IMR-90 (cell line): ENCODE results near the gene LSM7. TPM values are rescaled to one million over a fixed set of nuclear protein-coding genes. Genes with fewer than 3 reads are reported as not detected.

ENCODE experiments used
- ATAC-seq: fragments of 200-7000 bp; cut with Tn5 transposase; 2 replicates; pipeline ENCODE4 v1.9.1; 2020; ENCODE audit warnings: low read depth, mild to moderate bottlenecking, moderate library complexity
- BruUV-seq: library from RNA; stranded (reverse); fragments of 400-500 nt; replicated peaks from 2 replicates; lab custom pipeline; 2021; lab: Mats Ljungman, UMichigan
- CTCF ChIA-PET: fragments of 300-600 bp; formaldehyde crosslinking; extraction: SDS; loops from one replicate; lab custom pipeline; 2021; ENCODE audit warnings: antibody characterized with exemption; lab: Yijun Ruan, JAX
- POLR2A ChIA-PET: fragments of 300-600 bp; sonication (Branson Sonifier 250); formaldehyde crosslinking; loops from one replicate; lab custom pipeline; 2022; ENCODE audit warnings: antibody characterized with exemption; ENCODE audit not compliant: unreplicated experiment; lab: Charles Lee
- DNase-seq: peaks from one replicate; pipeline ENCODE4 v3.0.0; 2013
- H2AFZ ChIP-seq: replicated peaks from 2 replicates; pipeline ENCODE3; 2013; ENCODE audit warnings: low read length, mild to moderate bottlenecking; ENCODE audit not compliant: poor library complexity
- H2AK5ac ChIP-seq: 2 replicates; pipeline ENCODE4 v1.6.1; 2013; ENCODE audit warnings: low read depth, low read length, inconsistent platforms
- H2AK9ac ChIP-seq: replicated peaks from 2 replicates; pipeline ENCODE3; 2013; ENCODE audit warnings: mild to moderate bottlenecking, low read depth, low read length, moderate library complexity; ENCODE audit not compliant: poor library complexity
- H2BK120ac ChIP-seq: 2 replicates; pipeline ENCODE4 v1.6.1; 2013; ENCODE audit warnings: low read depth, low read length, inconsistent platforms
- H2BK15ac ChIP-seq: 3 replicates; pipeline ENCODE4 v1.6.1; 2013; ENCODE audit warnings: low read depth, low read length, inconsistent platforms
- H2BK20ac ChIP-seq: 2 replicates; pipeline ENCODE4 v1.6.1; 2013; ENCODE audit warnings: low read depth, mild to moderate bottlenecking, inconsistent platforms, low read length, moderate library complexity
- H2BK5ac ChIP-seq: 2 replicates; pipeline ENCODE4 v1.6.1; 2013; ENCODE audit warnings: mild to moderate bottlenecking, low read depth, low read length, inconsistent platforms; ENCODE audit not compliant: poor library complexity, severe bottlenecking
- H3K14ac ChIP-seq: replicated peaks from 2 replicates; pipeline ENCODE4 v1.6.1; 2013; ENCODE audit warnings: low read depth, low read length, inconsistent platforms
- H3K18ac ChIP-seq: 2 replicates; pipeline ENCODE4 v1.6.1; 2013; ENCODE audit warnings: low read depth, low read length, control low read depth
- H3K23ac ChIP-seq: 2 replicates; pipeline ENCODE4 v1.6.1; 2013; ENCODE audit warnings: low read depth, low read length, inconsistent platforms
- H3K27ac ChIP-seq: 2 replicates; pipeline ENCODE4 v1.5.1; 2013; ENCODE audit warnings: mild to moderate bottlenecking, control low read depth, low read length; ENCODE audit not compliant: insufficient read depth
- H3K27me3 ChIP-seq: 2 replicates; pipeline ENCODE4 v1.6.1; 2013; ENCODE audit warnings: low read length; ENCODE audit not compliant: control insufficient read depth, insufficient read depth
- H3K36me3 ChIP-seq: 2 replicates; pipeline ENCODE4 v1.6.1; 2013; ENCODE audit warnings: low read length, mixed read lengths; ENCODE audit not compliant: control insufficient read depth, insufficient read depth
- H3K4ac ChIP-seq: 2 replicates; pipeline ENCODE4 v1.6.1; 2013; ENCODE audit warnings: low read depth, low read length, inconsistent platforms
- H3K4me1 ChIP-seq: 2 replicates; pipeline ENCODE4 v1.6.1; 2013; ENCODE audit warnings: low read length, mixed read lengths; ENCODE audit not compliant: control insufficient read depth, insufficient read depth
- H3K4me2 ChIP-seq: 2 replicates; pipeline ENCODE4 v1.6.1; 2013; ENCODE audit warnings: low read depth, mild to moderate bottlenecking, control low read depth, low read length, moderate library complexity
- H3K4me3 ChIP-seq: 2 replicates; pipeline ENCODE4 v1.5.1; 2013; ENCODE audit warnings: low read depth, mild to moderate bottlenecking, control low read depth, low read length, moderate library complexity; ENCODE audit not compliant: insufficient read depth
- H3K56ac ChIP-seq: 2 replicates; pipeline ENCODE4 v1.6.1; 2013; ENCODE audit warnings: low read length, inconsistent platforms; ENCODE audit not compliant: insufficient read depth; ENCODE audit errors: extremely low read depth
- H3K79me1 ChIP-seq, 2 experiments: 2 replicates each; pipeline ENCODE4 v1.6.1; 2013; ENCODE audit warnings: low read length in 2 of 2, inconsistent platforms in 1 of 2, low read depth in 1 of 2
- H3K9ac ChIP-seq: 2 replicates; pipeline ENCODE4 v1.6.1; 2013; ENCODE audit warnings: low read depth, low read length, control low read depth
- H3K9me1 ChIP-seq: 2 replicates; pipeline ENCODE4 v1.6.1; 2013; ENCODE audit warnings: low read length, inconsistent platforms; ENCODE audit not compliant: insufficient read depth
- H3K9me3 ChIP-seq: 2 replicates; pipeline ENCODE4 v1.6.1; 2013; ENCODE audit warnings: low read length; ENCODE audit not compliant: control insufficient read depth, insufficient read depth
- H4K20me1 ChIP-seq: 2 replicates; pipeline ENCODE4 v1.6.1; 2013; ENCODE audit warnings: low read length, inconsistent platforms; ENCODE audit not compliant: insufficient read depth
- H4K5ac ChIP-seq: 2 replicates; pipeline ENCODE4 v1.6.1; 2013; ENCODE audit warnings: mild to moderate bottlenecking, low read depth, low read length, control low read depth
- H4K8ac ChIP-seq, 2 experiments: 2 replicates each; pipeline ENCODE4 v1.6.1; 2013; ENCODE audit warnings: low read depth in 2 of 2, low read length in 2 of 2, control low read depth in 1 of 2, inconsistent platforms in 1 of 2
- H4K91ac ChIP-seq: 2 replicates; pipeline ENCODE4 v1.6.1; 2013; ENCODE audit warnings: low read depth, low read length, inconsistent platforms; ENCODE audit not compliant: insufficient read depth
- BHLHE40 ChIP-seq: fragments of 150-350 bp; IDR thresholded peaks from 2 replicates; pipeline ENCODE4 v1.6.1; 2016; ENCODE audit warnings: mild to moderate bottlenecking, low read depth, low read length
- CHD1 ChIP-seq: IDR thresholded peaks from 2 replicates; pipeline ENCODE4 v1.6.1; 2012; ENCODE audit warnings: low read depth, low read length, improper control_type of control experiment
- CTCF ChIP-seq: conservative IDR thresholded peaks from 2 replicates; pipeline ENCODE4 v1.5.1; 2012; ENCODE audit warnings: mild to moderate bottlenecking, low read depth, low read length, improper control_type of control experiment
- FOS ChIP-seq: fragments of 150-350 bp; IDR thresholded peaks from 2 replicates; pipeline ENCODE4 v1.6.1; 2016; ENCODE audit warnings: low read depth, low read length
- MAFK ChIP-seq: IDR thresholded peaks from 2 replicates; pipeline ENCODE4 v1.6.1; 2012; ENCODE audit warnings: low read depth, low read length, improper control_type of control experiment
- MAZ ChIP-seq: IDR thresholded peaks from 2 replicates; pipeline ENCODE4 v1.6.1; 2012; ENCODE audit warnings: low read depth, mild to moderate bottlenecking, low read length, improper control_type of control experiment, moderate library complexity, borderline replicate concordance
- MXI1 ChIP-seq: IDR thresholded peaks from 2 replicates; pipeline ENCODE4 v1.6.1; 2012; ENCODE audit warnings: low read depth, mild to moderate bottlenecking, low read length, moderate library complexity, borderline replicate concordance
- NFE2L2 ChIP-seq: fragments of 150-350 bp; IDR thresholded peaks from 2 replicates; pipeline ENCODE4 v1.6.1; 2016; ENCODE audit warnings: low read depth, mild to moderate bottlenecking, low read length
- POLR2A ChIP-seq: IDR thresholded peaks from 2 replicates; pipeline ENCODE4 v1.6.1; 2012; ENCODE audit warnings: mild to moderate bottlenecking, low read depth, low read length
- RCOR1 ChIP-seq: IDR thresholded peaks from 2 replicates; pipeline ENCODE4 v1.6.1; 2012; ENCODE audit warnings: mild to moderate bottlenecking, low read length, improper control_type of control experiment; ENCODE audit not compliant: insufficient replicate concordance
- SMC3 ChIP-seq: fragments of 150-350 bp; IDR thresholded peaks from 2 replicates; pipeline ENCODE4 v1.6.1; 2016; ENCODE audit warnings: low read depth, mild to moderate bottlenecking, antibody characterized with exemption, low read length, moderate library complexity
- USF2 ChIP-seq: fragments of 150-350 bp; IDR thresholded peaks from 2 replicates; pipeline ENCODE4 v1.6.1; 2017; ENCODE audit warnings: mild to moderate bottlenecking, antibody characterized with exemption, low read length, low read depth
- WGBS, 2 experiments: methylation state at CpG; one replicate each; pipeline versions ENCODE4 v1.1.5 to v1.1.7; 2013; ENCODE audit warnings: missing lambda C conversion rate in 2 of 2; ENCODE audit not compliant: insufficient read length in 1 of 2; ENCODE audit errors: extremely low coverage in 2 of 2; 5-methylcytosine and 5-hydroxymethylcytosine counted together
- dilution Hi-C: fragments of 300-500 bp; cut with HindIII; formaldehyde crosslinking; loops from one replicate; pipeline ENCODE4 v1.14.3; 2018; ENCODE audit warnings: low sequenced_read_pairs; ENCODE audit not compliant: unreplicated experiment
- in situ Hi-C: fragments of 300-500 bp; cut with MboI; formaldehyde crosslinking; loops from 3 replicates; pipeline ENCODE4 v1.14.3; 2019; ENCODE audit warnings: low sequenced_read_pairs, inconsistent platforms, mixed read lengths
- intact Hi-C: fragments of 100-400 bp; cut with micrococcal nuclease; formaldehyde crosslinking; loops from 2 replicates; pipeline ENCODE4 v1.10.0; 2022
- polyA plus RNA-seq, 3 experiments: library from polyadenylated mRNA; depleted of rRNA; stranded (reverse); fragments of >200 nt; gene quantifications; 2 replicates each; pipeline ENCODE4 v1.2.3, GENCODE V29; 2012; ENCODE audit warnings: low replicate concordance in 1 of 3
- total RNA-seq: library from RNA; depleted of rRNA; stranded (reverse); fragments of >200 nt; gene quantifications from 2 replicates; pipeline ENCODE4 v1.2.3, GENCODE V29; 2012
- TF ChIP-seq, protein P1 (sequence below): fragments of 150-350 bp; IDR thresholded peaks from 2 replicates; pipeline ENCODE4 v1.6.1; 2016; ENCODE audit warnings: low read depth, mild to moderate bottlenecking, low read length, moderate library complexity, borderline replicate concordance

Gene LSM7
- total and polyA plus RNA-seq, 2 of the 4 experiments (the other 2 are of a cell fraction) = 145 to 708 TPM

DNA sequence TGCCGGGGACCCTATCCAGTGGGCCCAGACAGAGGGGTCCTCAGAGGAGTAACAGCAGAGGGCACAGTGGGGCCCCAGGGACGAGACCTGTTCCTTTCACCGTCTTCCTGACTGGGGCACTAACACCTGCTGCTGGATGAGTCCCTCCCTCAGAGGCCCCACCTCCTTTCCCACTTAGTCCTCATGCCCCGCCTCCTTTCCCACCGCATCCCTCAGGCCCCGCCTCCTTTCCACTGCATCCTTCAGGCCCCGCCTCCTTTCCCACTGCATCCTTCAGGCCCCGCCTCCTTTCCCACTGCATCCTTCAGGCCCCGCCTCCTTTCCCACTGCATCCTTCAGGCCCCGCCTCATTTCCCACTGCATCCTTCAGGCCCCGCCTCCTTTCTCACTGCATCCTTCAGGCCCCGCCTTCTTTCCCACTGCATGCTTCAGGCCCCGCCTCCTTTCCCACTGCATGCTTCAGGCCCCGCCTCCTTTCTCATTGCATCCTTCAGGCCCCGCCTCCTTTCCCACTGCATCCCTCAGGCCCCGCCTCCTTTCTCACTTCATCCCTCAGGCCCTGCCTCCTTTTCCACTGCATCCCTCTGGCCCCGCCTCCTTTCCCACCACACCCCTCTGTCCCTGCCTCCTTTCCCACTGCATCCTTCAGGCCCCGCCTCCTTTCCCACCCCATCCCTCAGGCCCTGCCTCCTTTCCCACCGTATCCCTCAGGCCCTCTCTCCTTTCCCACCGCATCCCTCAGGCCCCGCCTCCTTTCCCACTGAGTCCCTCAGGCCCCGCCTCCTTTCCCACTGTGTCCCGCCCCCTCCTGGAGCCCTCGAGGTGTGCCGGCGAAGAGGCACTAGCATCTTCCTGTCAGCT lies 6.8 kb upstream of the LSM7 start:
- Histone ChIP-seq H4K8ac (no peak overlapping the region), H2BK120ac (no peak overlapping the region), H3K4me1 (no peaks in the 10 kb centered on the region), H3K27me3 (no peaks in the 10 kb centered on the region), H3K18ac (no peak overlapping the region), H3K4me3 (no peak overlapping the region), H3K9me3 (no peaks in the 10 kb centered on the region), H3K4ac (no peak overlapping the region), H3K9me1 (peaks cover 13% of the 10 kb centered on the region), H2AK9ac (peak overlapping the region; percentile 42), H3K27ac (no peak overlapping the region), H2BK15ac (no peak overlapping the region), H4K5ac (no peak overlapping the region), H2AK5ac (no peak overlapping the region), H3K36me3 (peaks cover 6% of the 10 kb centered on the region; the same call in 1 of the 2 replicates), H3K79me1 (peaks cover 32 to 64% of the 10 kb centered on the region in 2 experiments), H3K9ac (no peak overlapping the region), H3K56ac (no peak overlapping the region), H2AFZ (peak overlapping the region; percentile 32), H2BK5ac (no peak overlapping the region), H3K4me2 (no peak overlapping the region), H3K14ac (no peak overlapping the region), H3K23ac (no peak overlapping the region), H4K20me1 (peaks cover 41% of the 10 kb centered on the region), H4K91ac (no peak overlapping the region), H2BK20ac (no peak overlapping the region)
- intact Hi-C loops = no loop called here
- POLR2A ChIA-PET = no interaction called here
- DNase-seq (no peak), ATAC-seq (no peak)
- 94% methylated on average over 11 of the region's 26 CpGs; no CpG with 5 or more reads in 1 of the 2 experiments for WGBS, 2 experiments
- in situ Hi-C loops = no loop called here
- no TSS peak for BruUV-seq
- CTCF ChIA-PET = no interaction called here
- dilution Hi-C loops = no loop called here
- TF ChIP-seq RCOR1 (no peak), POLR2A (no peak), CTCF (no peak), USF2 (no peak), NFE2L2 (no peak), CHD1 (no peak), FOS (no peak), MAFK (no peak), BHLHE40 (no peak), MAZ (no peak), SMC3 (no peak), MXI1 (no peak)
- TF ChIP-seq, protein P1, sequence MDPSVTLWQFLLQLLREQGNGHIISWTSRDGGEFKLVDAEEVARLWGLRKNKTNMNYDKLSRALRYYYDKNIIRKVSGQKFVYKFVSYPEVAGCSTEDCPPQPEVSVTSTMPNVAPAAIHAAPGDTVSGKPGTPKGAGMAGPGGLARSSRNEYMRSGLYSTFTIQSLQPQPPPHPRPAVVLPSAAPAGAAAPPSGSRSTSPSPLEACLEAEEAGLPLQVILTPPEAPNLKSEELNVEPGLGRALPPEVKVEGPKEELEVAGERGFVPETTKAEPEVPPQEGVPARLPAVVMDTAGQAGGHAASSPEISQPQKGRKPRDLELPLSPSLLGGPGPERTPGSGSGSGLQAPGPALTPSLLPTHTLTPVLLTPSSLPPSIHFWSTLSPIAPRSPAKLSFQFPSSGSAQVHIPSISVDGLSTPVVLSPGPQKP = no peak
